ENCODE data around the gene MCF2.

DNA sequence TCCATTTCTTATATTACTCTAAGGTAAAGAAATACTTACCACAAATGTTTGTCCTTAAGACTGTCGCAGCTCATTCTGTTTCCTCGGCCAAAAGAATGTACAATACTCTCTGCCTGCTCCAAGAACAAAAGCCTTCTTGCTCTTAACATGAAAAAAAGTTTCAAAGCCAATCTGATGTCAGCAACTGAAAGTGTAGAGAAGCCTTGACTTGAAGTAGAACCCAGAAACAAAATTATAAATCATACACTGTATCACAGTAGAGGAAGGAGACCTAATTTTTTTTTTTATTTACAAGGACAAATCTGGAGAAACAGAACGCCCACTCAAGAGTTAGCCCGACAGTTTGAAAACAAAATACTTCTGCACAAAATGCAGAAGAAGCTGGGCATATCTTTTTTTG lies at the start of gene MCF2:
- TF ChIP-seq TAF1 (IDR thresholded peaks at IDR 0.05; ENCODE audit: low read depth) (no peak), POLR2AphosphoS5 (IDR thresholded peaks at IDR 0.05) (no peak), SMC3 (conservative IDR thresholded peaks at IDR 0.05; ENCODE audit: poor library complexity) (no peak), RAD21 (conservative IDR thresholded peaks at IDR 0.05) (no peak)
- TF ChIP-seq, protein P1, sequence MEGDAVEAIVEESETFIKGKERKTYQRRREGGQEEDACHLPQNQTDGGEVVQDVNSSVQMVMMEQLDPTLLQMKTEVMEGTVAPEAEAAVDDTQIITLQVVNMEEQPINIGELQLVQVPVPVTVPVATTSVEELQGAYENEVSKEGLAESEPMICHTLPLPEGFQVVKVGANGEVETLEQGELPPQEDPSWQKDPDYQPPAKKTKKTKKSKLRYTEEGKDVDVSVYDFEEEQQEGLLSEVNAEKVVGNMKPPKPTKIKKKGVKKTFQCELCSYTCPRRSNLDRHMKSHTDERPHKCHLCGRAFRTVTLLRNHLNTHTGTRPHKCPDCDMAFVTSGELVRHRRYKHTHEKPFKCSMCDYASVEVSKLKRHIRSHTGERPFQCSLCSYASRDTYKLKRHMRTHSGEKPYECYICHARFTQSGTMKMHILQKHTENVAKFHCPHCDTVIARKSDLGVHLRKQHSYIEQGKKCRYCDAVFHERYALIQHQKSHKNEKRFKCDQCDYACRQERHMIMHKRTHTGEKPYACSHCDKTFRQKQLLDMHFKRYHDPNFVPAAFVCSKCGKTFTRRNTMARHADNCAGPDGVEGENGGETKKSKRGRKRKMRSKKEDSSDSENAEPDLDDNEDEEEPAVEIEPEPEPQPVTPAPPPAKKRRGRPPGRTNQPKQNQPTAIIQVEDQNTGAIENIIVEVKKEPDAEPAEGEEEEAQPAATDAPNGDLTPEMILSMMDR (IDR thresholded peaks at IDR 0.05; ENCODE audit: poor library complexity, severe bottlenecking) = no peak
